K562 (cell line): ENCODE measurements around the gene ABCB9. TPM values are rescaled to one million over a fixed set of nuclear protein-coding genes. Genes with fewer than 3 reads are reported as not detected.
A peak's percentile ranks its signal among the peaks of the same experiment; 100 is the strongest.

Experiments used
- CBX1 ChIP-seq: sonication (generic); IDR thresholded peaks from 2 replicates; pipeline ENCODE4 v1.6.1; 2016; ENCODE audit warnings: antibody characterized with exemption, low read depth, mild to moderate bottlenecking
- CTCFL ChIP-seq: IDR thresholded peaks from 2 replicates; pipeline ENCODE4 v1.6.1; 2011; ENCODE audit warnings: borderline replicate concordance, low read depth, mild to moderate bottlenecking, moderate library complexity, low read length; ENCODE audit not compliant: insufficient read depth, poor library complexity, severe bottlenecking
- E2F8 ChIP-seq: fragments of 450-650 bp; IDR thresholded peaks from 2 replicates; pipeline ENCODE4 v1.7.1; 2018; ENCODE audit warnings: mild to moderate bottlenecking, low read depth; ENCODE audit not compliant: partially characterized antibody
- GTF2B ChIP-seq: IDR thresholded peaks from 2 replicates; pipeline ENCODE4 v1.6.1; 2011; ENCODE audit not compliant: insufficient read length; ENCODE audit errors: extremely low read depth
- LARP7 ChIP-seq: fragments of 450-650 bp; IDR thresholded peaks from 2 replicates; pipeline ENCODE4 v1.6.1; 2016
- LCOR ChIP-seq: sonication (generic); formaldehyde crosslinking; IDR thresholded peaks from 2 replicates; pipeline ENCODE4 v1.8.0; 2022; ENCODE audit warnings: mild to moderate bottlenecking, missing genetic modification reagents
- NR2C1 ChIP-seq, 2 experiments: fragments of 450-650 bp; IDR thresholded peaks; 2 replicates each; pipeline ENCODE4 v1.6.1; 2017; ENCODE audit warnings: mild to moderate bottlenecking in 2 of 2, antibody characterized with exemption in 1 of 2, inconsistent platforms in 1 of 2, missing compliant biosample characterization in 1 of 2, missing genetic modification characterization in 1 of 2
- NRF1 ChIP-seq, 2 experiments: fragments of 450-650 bp; IDR thresholded peaks in 1 of 2; conservative IDR thresholded peaks in 1 of 2; 2 replicates each; pipeline ENCODE4 v1.6.1; 2014; ENCODE audit warnings: mild to moderate bottlenecking in 2 of 2
- POLR2B ChIP-seq: fragments of 450-650 bp; IDR thresholded peaks from 2 replicates; pipeline ENCODE4 v1.6.1; 2018; ENCODE audit warnings: low read depth; ENCODE audit not compliant: partially characterized antibody
- POLR2G ChIP-seq: fragments of 200-400 bp; formaldehyde crosslinking; IDR thresholded peaks from 2 replicates; pipeline ENCODE4 v1.6.1; 2017; ENCODE audit warnings: low read depth, mild to moderate bottlenecking, antibody characterized with exemption, low read length, moderate library complexity
- ZBTB2 ChIP-seq: fragments of 450-650 bp; IDR thresholded peaks from 2 replicates; pipeline ENCODE4 v1.6.1; 2016; ENCODE audit warnings: antibody characterized with exemption
- ZC3H11A ChIP-seq: IDR thresholded peaks from 2 replicates; pipeline ENCODE4 v1.6.1; 2012; ENCODE audit warnings: low read depth, low read length, improper control_type of control experiment
- ZNF253 ChIP-seq: fragments of 250-450 bp; sonication (Bioruptor Pico); conservative IDR thresholded peaks from 2 replicates; pipeline ENCODE4 v1.6.1; 2021; ENCODE audit warnings: mild to moderate bottlenecking
- polyA plus RNA-seq, 8 experiments: library from polyadenylated mRNA; depleted of rRNA in 4 of 8; stranded (reverse) in 5 of 8; unstranded in 3 of 8; fragments of >200 nt; fragmentation: Nextera tagmentation in 2 of 8; fragmentation: Illumina TruSeq in 1 of 8; extraction: Ambion mirVana in 2 of 8; extraction: Trizol in 1 of 8; gene quantifications; 2 replicates each; pipeline versions ENCODE4 v1.2.1 to v1.2.3, GENCODE V29; 2011 to 2014; ENCODE audit warnings: inconsistent platforms in 1 of 8, missing spikeins in 1 of 8
- total RNA-seq, 7 experiments: library from RNA; depleted of rRNA in 6 of 7; stranded (reverse); fragments of >200 nt in 6 of 7; fragmentation: Illumina TruSeq in 2 of 7; extraction: Trizol in 2 of 7; gene quantifications; 2 replicates each; pipeline versions ENCODE4 v1.2.1 to v1.2.3, GENCODE V29; 2011 to 2021; ENCODE audit warnings: low replicate concordance in 1 of 7

The ABCB9 gene
- total and polyA plus RNA-seq, 9 of the 15 experiments (the other 6 are each of a cell fraction or from before 2014, with no cell fraction given), result 0.20 to 12.6 (median 6.2) TPM

GRCh38 chr12:122895704-122896636 lies 70.3 kb downstream of the ABCB9 start, which contains the start of gene VPS37B (continued):
- TF ChIP-seq E2F8, result peak; percentile 95
- no peak for TF ChIP-seq CTCFL
- TF ChIP-seq GTF2B, result no peak
- TF ChIP-seq LARP7, result no peak
- TF ChIP-seq NRF1 (conservative IDR thresholded peaks at IDR 0.05 in 1 of 2, IDR thresholded peaks at IDR 0.05 in 1 of 2), result no peak; a peak in 2 of 4 replicates
- no peak for TF ChIP-seq ZBTB2
- TF ChIP-seq POLR2B, result peak; percentile 81
- TF ChIP-seq POLR2G, result peak; percentile 97
- 0 out of 2 replicates have a peak, but pooled peaks have one; percentile 70 for TF ChIP-seq LCOR
- TF ChIP-seq ZNF253 (CRISPR knock-in tag), result no peak
- TF ChIP-seq CBX1, result peak; percentile 87
- TF ChIP-seq ZC3H11A, result peak; percentile 89
- TF ChIP-seq NR2C1 (IDR thresholded peaks at IDR 0.05), result no peak
- TF ChIP-seq NR2C1 (tag; IDR thresholded peaks at IDR 0.05), result peak; percentile 42; the same call in 1 of the 2 replicates
